Cardiac muscle cell (in vitro differentiated cells and primary cell): Measurements from ENCODE around the gene ATP8A2. TPM values are rescaled to one million over a fixed set of nuclear protein-coding genes. Genes with fewer than 3 reads are reported as not detected.

Source experiments
- DNase-seq, 2 donors: peaks; one replicate each; pipeline versions ENCODE4 v3.0.0 to v3.0.0-alpha.2; 2010 to 2017; ENCODE audit warnings: low read depth in 1 of 2, low spot score in 1 of 2
- H3K27ac ChIP-seq: fragments of 200-600 bp; sonication (generic); 2 replicates; pipeline ENCODE4 v1.5.1; 2016
- H3K27me3 ChIP-seq: fragments of 200-600 bp; sonication (generic); 2 replicates; pipeline ENCODE4 v1.6.0; 2016; ENCODE audit warnings: control low read depth
- H3K36me3 ChIP-seq: fragments of 200-600 bp; sonication (generic); 2 replicates; pipeline ENCODE4 v1.5.1; 2016; ENCODE audit warnings: control low read depth
- H3K4me1 ChIP-seq: fragments of 200-600 bp; sonication (generic); 2 replicates; pipeline ENCODE4 v1.8.1; 2017; ENCODE audit warnings: low read depth, mild to moderate bottlenecking, mixed run types
- H3K4me3 ChIP-seq: fragments of 200-600 bp; sonication (generic); 2 replicates; pipeline ENCODE4 v1.5.1; 2016; ENCODE audit warnings: mild to moderate bottlenecking
- H3K9me3 ChIP-seq: fragments of 200-600 bp; sonication (generic); 2 replicates; pipeline ENCODE4 v1.5.1; 2017; ENCODE audit warnings: low read depth, mild to moderate bottlenecking, control low read depth
- CTCF ChIP-seq: IDR thresholded peaks from 2 replicates; pipeline ENCODE4 v1.5.1; 2012; ENCODE audit warnings: low read depth, mild to moderate bottlenecking, low read length
- polyA plus RNA-seq: library from polyadenylated mRNA; unstranded; fragments of >200 nt; fragmentation: Nextera tagmentation; extraction: Ambion mirVana; gene quantifications from 2 replicates; pipeline ENCODE4 v1.2.1, GENCODE V29; 2016
- total RNA-seq: library from RNA; depleted of rRNA; stranded (reverse); fragments of >200 nt; gene quantifications from 2 replicates; pipeline ENCODE4 v1.2.3, GENCODE V29; 2016

The ATP8A2 gene
- total and polyA plus RNA-seq, 2 experiments from 2014 or later: 0.86 to 0.89 TPM

GRCh38 chr13:25978961-25979360 lies 607.2 kb downstream of the ATP8A2 start:
- H3K4me3 ChIP-seq: no peak overlapping the region
- H3K27ac ChIP-seq: no peak overlapping the region
- no peaks in the 10 kb centered on the region for H3K27me3 ChIP-seq
- no peak for TF ChIP-seq CTCF
- H3K4me1 ChIP-seq: peaks cover 18% of the 10 kb centered on the region
- no peak for DNase-seq
- no peaks in the 10 kb centered on the region for H3K36me3 ChIP-seq
- H3K9me3 ChIP-seq: no peaks in the 10 kb centered on the region

GRCh38 chr13:25979371-25979770 lies 607.6 kb downstream of the ATP8A2 start:
- no peaks in the 10 kb centered on the region for H3K27me3 ChIP-seq
- no peaks in the 10 kb centered on the region for H3K9me3 ChIP-seq
- no peak overlapping the region for H3K4me3 ChIP-seq
- H3K4me1 ChIP-seq: peaks cover 18% of the 10 kb centered on the region
- no peak overlapping the region for H3K27ac ChIP-seq
- DNase-seq: no peak
- TF ChIP-seq CTCF: no peak
- H3K36me3 ChIP-seq: no peaks in the 10 kb centered on the region

GRCh38 chr13:25980255-25980654 lies 608.5 kb downstream of the ATP8A2 start:
- peak; percentile 39 for TF ChIP-seq CTCF
- Histone ChIP-seq H3K36me3 (no peaks in the 10 kb centered on the region), H3K4me3 (no peak overlapping the region), H3K27ac (no peak overlapping the region), H3K4me1 (peaks cover 18% of the 10 kb centered on the region), H3K9me3 (no peaks in the 10 kb centered on the region), H3K27me3 (no peaks in the 10 kb centered on the region)
- peak; percentile 31 to 50 for DNase-seq

GRCh38 chr13:25981060-25981459 lies 609.3 kb downstream of the ATP8A2 start:
- Histone ChIP-seq H3K9me3 (no peaks in the 10 kb centered on the region), H3K4me1 (peaks cover 18% of the 10 kb centered on the region), H3K36me3 (no peaks in the 10 kb centered on the region), H3K4me3 (no peak overlapping the region), H3K27me3 (no peaks in the 10 kb centered on the region), H3K27ac (no peak overlapping the region)
- DNase-seq: no peak
- TF ChIP-seq CTCF: no peak

- DNase-seq: no peak
- peaks cover 9% of the 10 kb centered on the region for H3K4me1 ChIP-seq
- H3K4me3 ChIP-seq: no peak overlapping the region
- H3K36me3 ChIP-seq: no peaks in the 10 kb centered on the region
- H3K27me3 ChIP-seq: no peaks in the 10 kb centered on the region
- no peak for TF ChIP-seq CTCF
- no peaks in the 10 kb centered on the region for H3K9me3 ChIP-seq
- H3K27ac ChIP-seq: no peak overlapping the region
Observed at GRCh38 chr13:25982907-25983306, 611.1 kb downstream of the ATP8A2 start.

- H3K36me3 ChIP-seq: no peaks in the 10 kb centered on the region
- no peaks in the 10 kb centered on the region for H3K27me3 ChIP-seq
- DNase-seq: no peak
- H3K4me3 ChIP-seq: no peak overlapping the region
- TF ChIP-seq CTCF: no peak
- H3K4me1 ChIP-seq: peaks cover 6% of the 10 kb centered on the region
- no peaks in the 10 kb centered on the region for H3K9me3 ChIP-seq
- no peak overlapping the region for H3K27ac ChIP-seq
Observed at GRCh38 chr13:25987987-25988386, 616.2 kb downstream of the ATP8A2 start.
